ENCODE results near the gene KCNH1. TPM values are rescaled to one million over a fixed set of nuclear protein-coding genes. Genes with fewer than 3 reads are reported as not detected.

The KCNH1 gene
- total RNA-seq, 1 experiment from 2014 or later, result 0.17 TPM

- Mint-ChIP-seq H3K9me3 (no peaks in the 10 kb centered on the region), H3K4me3 (no peak overlapping the region), H3K4me1 (no peaks in the 10 kb centered on the region), H3K27me3 (ENCODE audit: low read depth) (no peaks in the 10 kb centered on the region; the same call in 1 of the 2 replicates), H3K27ac (no peak overlapping the region), H3K36me3 (no peaks in the 10 kb centered on the region)
- ChIA-PET CTCF (no interaction called here), POLR2A (no interaction called here)
- ATAC-seq (no peak), DNase-seq (ENCODE audit: low spot score) (no peak)
- TF ChIP-seq GTF2I (CRISPR knock-in tag; conservative IDR thresholded peaks at IDR 0.05) (no peak), RELA (CRISPR knock-in tag; IDR thresholded peaks at IDR 0.05; ENCODE audit: borderline replicate concordance) (no peak), GRHL2 (CRISPR knock-in tag; IDR thresholded peaks at IDR 0.05; ENCODE audit: insufficient replicate concordance, severe bottlenecking) (no peak), CBFB (CRISPR knock-in tag; IDR thresholded peaks at IDR 0.05; ENCODE audit: low read depth) (no peak), AR (CRISPR knock-in tag; IDR thresholded peaks at IDR 0.05) (no peak), JAZF1 (CRISPR knock-in tag; IDR thresholded peaks at IDR 0.05) (no peak), MAX (CRISPR knock-in tag; IDR thresholded peaks at IDR 0.05) (no peak), ZNF532 (CRISPR knock-in tag; IDR thresholded peaks at IDR 0.05; ENCODE audit: borderline replicate concordance) (no peak)
Measured at GRCh38 chr1:210797422-210797821, 336.5 kb downstream of the KCNH1 start.

DNA sequence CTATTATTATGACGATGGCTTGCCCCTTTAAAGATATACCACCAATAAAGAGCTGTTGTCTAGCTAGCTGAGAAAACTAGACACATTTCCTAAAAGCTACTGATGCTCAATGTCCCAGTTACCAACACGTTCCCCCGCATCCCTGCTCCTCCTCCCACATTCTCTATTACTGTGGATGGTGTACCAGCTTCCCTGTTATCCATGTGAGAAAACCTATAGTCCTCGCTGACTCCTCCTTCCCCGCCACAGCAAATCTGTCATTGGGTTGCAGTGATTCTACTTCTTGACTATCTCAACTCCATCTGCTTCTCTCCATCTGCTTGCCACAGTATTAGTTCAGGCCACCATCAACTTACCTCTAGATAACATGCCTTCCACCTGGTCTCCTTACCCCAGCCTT lies 337.5 kb downstream of the KCNH1 start:
- CTCF ChIA-PET, result no interaction called here
- Mint-ChIP-seq H3K9me3 (no peaks in the 10 kb centered on the region), H3K36me3 (no peaks in the 10 kb centered on the region)

DNA sequence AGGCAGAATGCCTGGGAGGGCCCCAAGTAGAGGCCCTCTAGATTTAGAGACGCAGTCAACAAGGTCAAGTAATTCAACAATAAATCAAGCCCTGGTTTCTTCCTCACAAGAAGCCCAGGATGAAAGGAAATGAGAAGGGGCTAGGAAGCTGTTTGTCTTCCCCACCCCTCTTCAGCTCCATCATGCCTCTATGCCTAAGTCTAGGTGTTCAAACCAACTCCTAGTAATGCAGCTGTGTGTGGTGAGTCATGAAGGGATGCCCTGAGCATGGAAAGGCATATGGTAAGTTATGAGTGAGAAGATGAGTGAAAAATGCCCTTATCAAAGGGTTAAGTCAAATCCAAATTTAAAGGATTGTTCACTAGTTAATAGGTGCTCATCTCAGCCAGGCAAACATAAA lies 339.5 kb downstream of the KCNH1 start:
- no peaks in the 10 kb centered on the region for H3K4me1 Mint-ChIP-seq
- ATAC-seq (no peak), DNase-seq (ENCODE audit: low spot score) (no peak)
- H3K9me3 Mint-ChIP-seq, result no peaks in the 10 kb centered on the region
- no peak overlapping the region for H3K4me3 Mint-ChIP-seq
- no peak overlapping the region for H3K27ac Mint-ChIP-seq
- H3K27me3 Mint-ChIP-seq (ENCODE audit: low read depth), result no peaks in the 10 kb centered on the region; the same call in 1 of the 2 replicates
- ChIA-PET POLR2A (no interaction called here), CTCF (interaction anchor here (0.7 kb wide), 1 partner anchor 340 kb away, joined by 3 read pairs; the partner anchor contains the start of gene KCNH1)
- no peaks in the 10 kb centered on the region for H3K36me3 Mint-ChIP-seq
- TF ChIP-seq ELF4 (CRISPR knock-in tag; IDR thresholded peaks at IDR 0.05; ENCODE audit: low read depth), result no peak
- no peak for TF ChIP-seq RORB (CRISPR knock-in tag; IDR thresholded peaks at IDR 0.05)
- TF ChIP-seq FOXP4 (CRISPR knock-in tag; IDR thresholded peaks at IDR 0.05), result no peak
- TF ChIP-seq, protein P1, sequence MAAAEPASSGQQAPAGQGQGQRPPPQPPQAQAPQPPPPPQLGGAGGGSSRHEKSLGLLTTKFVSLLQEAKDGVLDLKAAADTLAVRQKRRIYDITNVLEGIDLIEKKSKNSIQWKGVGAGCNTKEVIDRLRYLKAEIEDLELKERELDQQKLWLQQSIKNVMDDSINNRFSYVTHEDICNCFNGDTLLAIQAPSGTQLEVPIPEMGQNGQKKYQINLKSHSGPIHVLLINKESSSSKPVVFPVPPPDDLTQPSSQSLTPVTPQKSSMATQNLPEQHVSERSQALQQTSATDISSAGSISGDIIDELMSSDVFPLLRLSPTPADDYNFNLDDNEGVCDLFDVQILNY (CRISPR knock-in tag; IDR thresholded peaks at IDR 0.05), result no peak
- no peak for TF ChIP-seq ATF2 (CRISPR knock-in tag; IDR thresholded peaks at IDR 0.05; ENCODE audit: borderline replicate concordance, low read depth)
- TF ChIP-seq PREB (CRISPR knock-in tag; IDR thresholded peaks at IDR 0.05; ENCODE audit: borderline replicate concordance), result no peak
- TF ChIP-seq ZBTB43 (CRISPR knock-in tag; IDR thresholded peaks at IDR 0.05), result no peak

More for the DNA sequence above, 337.5 kb downstream of the KCNH1 start:
- DNase-seq (ENCODE audit: low spot score) (no peak), ATAC-seq (no peak)
- Mint-ChIP-seq H3K4me1 (no peaks in the 10 kb centered on the region), H3K4me3 (no peak overlapping the region), H3K27ac (no peak overlapping the region), H3K27me3 (ENCODE audit: low read depth) (no peaks in the 10 kb centered on the region; the same call in 1 of the 2 replicates)
- TF ChIP-seq, protein P2, sequence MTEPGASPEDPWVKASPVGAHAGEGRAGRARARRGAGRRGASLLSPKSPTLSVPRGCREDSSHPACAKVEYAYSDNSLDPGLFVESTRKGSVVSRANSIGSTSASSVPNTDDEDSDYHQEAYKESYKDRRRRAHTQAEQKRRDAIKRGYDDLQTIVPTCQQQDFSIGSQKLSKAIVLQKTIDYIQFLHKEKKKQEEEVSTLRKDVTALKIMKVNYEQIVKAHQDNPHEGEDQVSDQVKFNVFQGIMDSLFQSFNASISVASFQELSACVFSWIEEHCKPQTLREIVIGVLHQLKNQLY (CRISPR knock-in tag; IDR thresholded peaks at IDR 0.05), result no peak
- TF ChIP-seq SP1 (CRISPR knock-in tag; conservative IDR thresholded peaks at IDR 0.05), result no peak
- POLR2A ChIA-PET, result no interaction called here
